Astrocyte of the hippocampus (primary cell): ENCODE data around the gene FOXL1.

Source experiments
- DNase-seq: peaks from one replicate; pipeline ENCODE4 v3.0.0; 2011; ENCODE audit warnings: low read depth, low spot score

Gene FOXL1

GRCh38 chr16:86631444-86631843 lies 53.1 kb downstream of the FOXL1 start:
- DNase-seq = no peak
